Femur (tissue), 1 donor: ENCODE data around the gene PABPN1L.
"Not testable (repeated sequence)": the region's sequence is repeated elsewhere in the genome, so short reads cannot be mapped to it uniquely, and the experiment has no call there.

Experiments used
- DNase-seq: peaks from one replicate; pipeline ENCODE4 v3.0.0-alpha.2; 2017

Gene PABPN1L

DNA sequence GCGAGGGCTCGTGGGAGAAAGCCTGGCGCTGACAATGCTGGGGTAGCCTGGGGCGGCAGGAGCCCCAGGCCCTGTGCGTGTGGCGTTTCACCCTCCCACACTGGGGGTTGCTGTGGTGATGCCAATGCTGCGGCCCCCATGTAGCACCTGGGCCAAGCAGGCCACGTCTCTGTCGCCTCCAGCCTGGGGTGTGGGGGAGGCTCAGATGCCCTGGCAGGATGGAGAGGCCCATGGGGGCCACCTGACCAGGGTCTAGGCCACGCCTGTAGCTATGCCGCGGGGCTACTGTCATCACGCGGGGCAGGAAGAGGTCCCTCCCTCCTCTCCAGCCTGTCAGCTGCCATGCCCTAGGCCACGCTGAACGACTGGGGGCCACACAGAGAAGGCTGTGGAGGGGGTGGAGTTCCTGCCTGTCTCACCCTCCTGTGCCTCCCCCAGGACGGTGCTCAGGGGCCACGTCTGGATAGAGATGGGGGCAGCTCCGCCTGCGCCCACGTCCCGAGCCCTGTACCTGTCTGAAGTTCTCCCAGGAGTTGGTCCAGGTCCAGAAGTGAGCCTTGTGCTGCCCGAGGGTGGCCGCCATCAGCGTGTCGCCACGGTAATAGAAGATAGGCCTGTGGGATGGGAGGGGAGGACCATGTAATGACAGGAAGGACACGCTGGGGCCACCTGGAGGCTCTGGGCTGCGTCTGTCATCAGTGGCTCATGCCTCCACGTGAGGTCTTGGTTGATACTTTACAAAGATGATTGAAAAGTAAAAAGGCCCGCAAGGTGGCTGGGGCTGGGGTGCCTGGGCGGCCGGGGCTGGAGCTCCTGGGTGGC is 42.0 kb downstream of the PABPN1L start:
- no peak for DNase-seq

DNA sequence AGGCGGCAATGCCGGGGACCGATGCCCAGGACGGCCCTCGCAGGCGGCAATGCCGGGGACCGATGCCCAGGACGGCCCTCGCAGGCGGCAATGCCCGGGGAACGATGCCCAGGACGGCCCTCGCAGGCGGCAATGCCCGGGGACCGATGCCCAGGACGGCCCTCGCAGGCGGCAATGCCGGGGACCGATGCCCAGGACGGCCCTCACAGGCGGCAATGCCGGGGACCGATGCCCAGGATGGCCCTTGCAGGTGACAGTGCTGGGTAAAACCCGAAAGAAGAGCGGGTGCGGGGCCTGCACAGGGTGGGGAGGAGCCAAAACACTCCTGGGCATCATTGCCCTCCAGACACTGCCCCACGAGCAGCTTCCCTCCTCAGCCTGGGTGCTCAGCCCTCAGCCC is 42.8 kb downstream of the PABPN1L start:
- DNase-seq, result not testable (repeated sequence)

DNA sequence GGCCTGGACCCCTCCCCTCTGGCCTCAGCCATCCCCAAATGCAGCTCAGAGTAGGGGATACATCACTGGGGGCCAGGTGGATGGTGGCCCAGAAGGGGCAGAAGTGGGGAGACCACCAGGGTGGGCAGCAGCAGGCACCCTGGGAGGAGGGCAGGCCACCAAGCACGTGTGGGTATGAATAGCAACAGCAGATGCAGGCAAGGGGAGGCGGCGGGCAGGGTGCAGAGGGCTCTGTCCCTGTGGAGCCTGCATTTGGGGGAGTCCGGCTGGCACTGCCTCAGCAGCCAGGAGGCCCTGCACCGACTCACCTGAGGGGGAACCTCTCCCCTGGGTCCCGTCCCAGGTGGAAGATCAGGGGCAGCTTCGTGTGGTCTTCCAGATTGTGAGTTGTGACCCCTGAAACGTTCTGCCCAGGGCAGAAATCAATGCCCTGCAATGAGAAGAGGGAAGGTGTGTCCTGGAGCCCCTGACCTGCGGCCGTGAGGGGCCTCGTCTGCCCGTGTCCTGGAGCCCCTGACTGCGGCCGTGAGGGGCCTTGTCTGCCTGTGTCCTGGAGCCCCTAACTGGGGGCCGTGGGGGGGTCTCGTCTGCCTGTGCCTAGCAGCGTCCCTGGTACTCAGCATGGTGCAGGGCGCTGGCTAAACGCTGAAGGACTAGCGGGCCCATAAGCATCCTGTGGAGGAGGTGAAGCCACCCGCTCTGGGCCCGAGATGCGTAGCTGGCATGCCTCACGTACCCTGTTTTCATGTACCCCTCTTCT is 44.0 kb downstream of the PABPN1L start:
- DNase-seq, result no peak

DNA sequence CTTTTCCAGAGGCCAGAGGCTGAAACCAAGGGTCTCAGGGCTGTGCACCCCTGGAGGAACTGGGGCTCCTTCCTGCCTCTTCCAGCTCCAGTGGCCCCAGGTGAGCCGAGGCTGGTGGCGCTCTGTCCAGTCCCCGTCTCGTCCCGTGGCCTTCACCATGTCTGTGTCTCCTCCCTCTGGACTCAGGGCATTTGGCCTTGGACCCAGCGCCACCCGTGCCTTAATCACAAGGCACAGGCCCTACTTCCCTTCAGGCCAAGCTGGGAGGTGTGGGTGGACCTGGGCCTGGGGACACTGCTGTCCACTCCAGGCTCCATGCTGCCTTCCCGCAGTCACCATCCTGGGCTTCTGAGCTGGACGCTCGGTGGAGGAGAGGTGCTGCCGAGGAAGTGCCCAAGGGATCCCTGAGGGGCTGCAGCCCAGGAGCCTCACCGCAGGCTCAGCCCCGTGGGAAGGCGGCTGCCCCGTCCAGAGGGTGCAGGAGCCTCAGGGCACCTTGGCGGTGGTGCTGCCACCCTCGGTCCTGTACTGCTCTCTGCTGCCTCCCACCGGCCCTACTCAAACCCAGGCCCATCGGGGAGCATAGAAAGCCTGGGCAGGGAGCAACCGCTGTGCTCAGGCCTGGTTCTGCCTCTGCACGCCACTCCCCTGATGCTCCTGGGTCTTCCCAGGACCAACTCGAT is 45.2 kb downstream of the PABPN1L start:
- no peak for DNase-seq

DNA sequence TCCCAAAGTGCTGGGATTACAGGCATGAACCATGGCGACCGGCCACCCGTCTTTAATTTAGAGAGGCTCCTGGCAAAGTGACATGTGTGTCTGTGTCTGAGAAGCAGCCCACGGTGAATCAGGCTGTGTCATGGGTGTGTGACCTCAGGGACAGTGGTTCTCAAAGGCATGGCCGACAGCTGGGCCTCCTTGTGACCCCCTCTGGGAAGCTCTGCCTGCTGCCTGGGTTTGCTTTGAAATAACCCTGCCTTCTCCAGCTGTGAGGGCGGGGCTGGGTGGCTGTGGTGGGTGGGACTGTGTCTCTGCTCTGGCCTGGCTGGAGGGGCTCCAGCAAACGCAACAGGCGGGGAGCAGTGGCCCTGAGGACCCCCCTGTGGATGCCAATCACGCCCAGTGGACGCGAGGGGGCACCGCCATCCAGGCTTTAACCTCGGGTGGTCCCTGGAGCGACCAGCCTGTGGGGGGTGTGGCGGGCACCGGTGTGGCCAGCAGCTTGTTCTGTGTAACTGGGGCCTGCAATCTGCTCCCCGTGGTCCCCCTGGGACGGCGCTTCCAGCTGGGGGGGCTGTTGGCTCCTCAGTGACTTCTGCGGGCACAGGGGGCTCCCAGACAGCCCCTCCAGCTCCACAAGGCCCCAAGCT is 46.0 kb downstream of the PABPN1L start:
- DNase-seq, result no peak

DNA sequence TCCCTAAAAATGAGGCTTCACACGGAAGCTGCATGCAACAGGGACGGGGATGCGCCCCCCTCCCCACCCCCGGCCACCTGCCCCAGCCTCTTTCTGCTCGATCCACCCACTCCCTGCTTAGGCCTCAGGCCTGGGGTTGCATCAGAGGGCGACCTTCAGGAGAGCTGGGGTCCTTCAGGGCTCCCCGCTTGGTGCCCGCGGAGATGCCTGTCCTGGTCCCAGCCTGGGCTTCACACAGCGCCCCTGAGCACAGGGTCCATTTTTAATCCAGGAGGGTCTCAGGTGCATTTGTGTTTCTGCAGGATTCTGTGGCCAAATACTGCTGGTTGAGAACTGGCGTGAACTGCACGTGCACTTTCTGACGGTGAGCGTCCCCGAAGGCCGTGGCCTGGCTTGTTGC is 47.3 kb downstream of the PABPN1L start:
- DNase-seq, result no peak

DNA sequence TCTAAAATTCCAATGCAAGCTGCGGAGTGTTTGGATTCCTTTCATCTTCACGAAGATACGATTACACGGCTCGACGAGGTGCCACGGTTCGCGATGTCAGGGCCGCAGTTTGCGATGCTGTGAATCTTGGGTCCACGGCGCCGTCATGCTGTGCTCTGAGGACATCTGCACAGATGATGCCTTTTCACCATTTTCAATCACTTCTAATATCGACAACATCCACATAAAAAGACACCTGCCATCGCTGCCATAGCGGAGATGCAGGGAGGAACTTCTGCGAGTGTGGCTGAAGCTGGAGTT is 47.9 kb downstream of the PABPN1L start:
- DNase-seq, result no peak

DNA sequence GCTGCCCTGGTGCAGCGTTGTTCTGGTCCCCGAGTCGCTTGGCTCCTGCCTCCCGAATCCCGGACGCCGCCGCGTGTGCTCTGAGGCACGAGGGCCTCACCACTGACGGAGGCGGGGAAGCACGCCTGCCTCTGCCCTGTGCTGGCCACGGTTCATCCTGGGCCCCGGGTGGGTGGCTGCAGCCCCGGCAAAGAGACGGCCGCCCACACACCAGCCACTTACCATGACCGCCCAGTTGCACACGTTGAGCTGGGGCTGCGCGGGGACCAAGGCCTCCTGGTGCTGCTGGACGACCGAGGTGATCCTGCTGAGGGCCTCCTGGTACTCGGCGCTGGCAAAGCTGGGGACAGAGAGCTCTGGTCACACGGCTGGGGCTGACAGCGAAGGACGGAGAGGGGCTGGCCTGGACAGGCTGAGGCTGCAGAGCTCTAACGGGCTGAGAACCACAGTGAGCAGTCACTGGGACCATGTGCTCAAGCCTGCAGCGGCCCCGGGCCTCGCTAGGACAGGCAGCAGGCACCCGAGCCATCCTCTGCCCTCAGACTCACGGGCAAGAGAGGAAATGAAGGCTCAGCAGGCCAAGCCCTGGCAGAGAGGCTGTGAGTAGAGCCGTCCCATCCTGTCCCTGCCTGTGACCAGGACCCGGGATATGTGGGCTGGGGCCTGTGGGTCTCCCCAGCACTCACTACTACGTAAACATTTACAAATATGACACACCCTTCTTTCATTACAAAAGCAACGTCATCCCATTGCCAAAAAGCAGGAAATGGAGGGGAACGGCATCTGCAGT is 48.5 kb downstream of the PABPN1L start:
- DNase-seq, result no peak

DNA sequence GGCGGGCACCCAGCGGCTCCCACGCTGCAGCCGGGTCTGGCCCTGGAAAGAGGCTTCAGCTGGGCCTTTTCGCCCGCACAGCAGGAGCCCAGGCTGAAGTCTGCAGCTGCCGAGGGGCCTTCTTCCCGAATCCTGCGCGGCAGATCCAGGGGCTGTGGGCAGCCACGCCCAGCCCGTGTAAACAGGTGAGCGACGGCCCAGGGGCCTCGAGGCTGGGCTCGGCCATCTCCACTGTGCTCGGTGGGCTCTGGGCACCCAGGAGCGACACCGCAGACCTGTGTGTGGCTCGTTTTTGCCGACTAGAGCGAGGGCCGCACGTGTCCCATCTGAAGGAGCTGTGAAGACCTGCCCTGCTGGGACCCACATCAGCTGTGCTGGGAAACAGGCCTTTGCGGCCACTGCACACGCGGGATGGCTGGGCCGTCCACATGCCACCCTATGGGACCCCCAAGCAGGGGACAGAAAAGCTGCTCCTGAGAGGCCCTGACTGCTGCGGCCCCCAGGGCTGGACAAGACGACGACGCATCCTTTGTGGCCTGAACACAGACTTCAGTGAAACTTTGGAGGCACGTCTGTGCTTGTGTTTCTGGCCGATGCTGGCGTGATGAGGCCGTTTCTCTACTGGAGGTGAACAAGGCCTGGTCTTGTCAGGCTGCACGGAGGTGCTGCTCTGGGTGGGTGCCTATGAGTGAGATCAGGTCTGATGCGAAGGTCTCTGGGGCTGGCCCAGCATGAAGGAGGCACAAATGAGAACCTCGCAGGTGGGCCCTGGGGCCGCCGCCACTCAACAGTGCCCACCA is 49.5 kb downstream of the PABPN1L start:
- DNase-seq, result no peak

DNA sequence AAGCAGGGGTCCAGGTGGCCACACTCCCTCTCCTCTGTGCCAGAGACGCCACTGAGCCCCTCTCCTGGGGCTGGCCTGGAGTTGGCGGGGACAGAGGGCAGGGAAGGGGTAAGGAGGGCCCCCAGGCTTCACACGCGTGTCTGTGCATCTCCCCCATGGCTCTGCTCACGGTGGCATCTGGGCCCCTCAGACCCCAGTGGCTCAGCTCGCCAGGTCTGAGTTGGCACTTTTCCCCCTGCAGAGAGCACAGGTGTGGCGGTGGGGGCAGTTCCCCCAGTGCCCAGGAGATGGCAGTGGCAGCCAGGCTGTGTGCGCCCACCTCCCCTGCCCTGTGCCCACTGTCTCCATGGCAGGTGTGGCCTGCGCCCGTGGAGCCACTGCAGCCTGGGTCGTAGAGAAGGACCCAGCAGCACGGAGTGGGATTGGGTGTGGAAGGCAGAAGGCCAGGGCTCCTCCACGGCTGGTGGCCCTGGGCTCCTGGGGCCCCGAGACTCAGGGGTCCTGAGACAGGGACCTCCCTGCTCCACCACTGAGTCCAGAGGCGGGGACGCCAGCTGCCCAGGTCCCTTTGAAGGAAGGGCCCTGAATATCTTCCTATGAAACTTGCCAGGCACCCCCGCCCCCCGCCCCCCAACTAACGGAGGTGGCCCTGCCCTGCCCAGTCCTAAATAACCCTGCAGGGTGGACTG is 50.4 kb downstream of the PABPN1L start:
- DNase-seq, result no peak

DNA sequence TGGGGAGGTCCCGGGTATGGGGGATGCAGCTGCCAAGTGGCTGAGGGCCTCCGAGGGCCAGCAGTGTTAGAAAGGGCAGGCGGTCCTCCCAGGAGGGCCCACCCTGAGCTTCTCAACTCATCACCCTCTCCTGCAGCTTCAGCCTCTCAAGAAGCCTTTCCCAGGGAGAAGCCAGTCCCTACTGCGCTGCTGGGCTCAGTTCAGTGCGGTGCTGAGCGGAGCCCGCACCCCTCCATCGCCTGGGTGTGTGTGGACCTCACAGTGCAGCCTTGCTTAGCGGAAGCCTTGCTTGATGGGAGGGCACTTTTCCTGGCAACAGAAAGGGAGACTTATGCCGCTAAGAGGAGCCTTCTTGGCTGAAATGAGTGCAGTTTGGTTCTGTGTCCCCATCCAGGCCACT is 51.2 kb downstream of the PABPN1L start:
- no peak for DNase-seq

DNA sequence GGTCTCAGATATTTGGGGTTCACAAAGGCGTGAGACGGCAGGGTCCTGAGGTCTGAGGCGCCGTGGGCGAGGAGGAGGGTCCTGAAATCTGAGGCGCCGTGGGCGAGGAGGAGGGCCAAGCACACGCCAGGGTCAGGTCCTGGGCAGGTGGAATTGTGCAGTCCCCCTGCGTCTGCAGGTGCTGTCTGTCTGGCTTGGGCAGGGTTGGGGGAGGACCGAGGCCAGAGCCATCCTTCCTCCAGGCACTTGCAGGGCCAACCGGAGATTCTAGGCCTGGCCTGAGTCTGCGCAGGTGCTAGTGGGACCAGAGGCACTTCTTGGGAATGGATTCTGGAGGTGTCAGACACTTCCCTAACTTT is 52.3 kb downstream of the PABPN1L start:
- DNase-seq, result no peak
